OCI-LY1 (cell line): ENCODE measurements around the gene FDXR.

Source experiments
- EZH2 ChIP-seq: fragments of 200-600 bp; sonication (generic), shearing (Covaris generic); IDR thresholded peaks from 2 replicates; pipeline ENCODE4 v1.8.0; 2017; ENCODE audit warnings: borderline replicate concordance, mixed run types, mild to moderate bottlenecking, antibody characterized with exemption, low read length, moderate library complexity, mixed read lengths
- TF ChIP-seq, protein P1 (sequence below): fragments of 200-600 bp; sonication (generic), shearing (Covaris generic); IDR thresholded peaks from 2 replicates; pipeline ENCODE4 v1.5.1; 2017; ENCODE audit warnings: mild to moderate bottlenecking, antibody characterized with exemption, low read length, moderate library complexity, mixed read lengths

GRCh38 chr17:74822939-74823367, 49.8 kb downstream of the FDXR start:
- TF ChIP-seq, protein P1, sequence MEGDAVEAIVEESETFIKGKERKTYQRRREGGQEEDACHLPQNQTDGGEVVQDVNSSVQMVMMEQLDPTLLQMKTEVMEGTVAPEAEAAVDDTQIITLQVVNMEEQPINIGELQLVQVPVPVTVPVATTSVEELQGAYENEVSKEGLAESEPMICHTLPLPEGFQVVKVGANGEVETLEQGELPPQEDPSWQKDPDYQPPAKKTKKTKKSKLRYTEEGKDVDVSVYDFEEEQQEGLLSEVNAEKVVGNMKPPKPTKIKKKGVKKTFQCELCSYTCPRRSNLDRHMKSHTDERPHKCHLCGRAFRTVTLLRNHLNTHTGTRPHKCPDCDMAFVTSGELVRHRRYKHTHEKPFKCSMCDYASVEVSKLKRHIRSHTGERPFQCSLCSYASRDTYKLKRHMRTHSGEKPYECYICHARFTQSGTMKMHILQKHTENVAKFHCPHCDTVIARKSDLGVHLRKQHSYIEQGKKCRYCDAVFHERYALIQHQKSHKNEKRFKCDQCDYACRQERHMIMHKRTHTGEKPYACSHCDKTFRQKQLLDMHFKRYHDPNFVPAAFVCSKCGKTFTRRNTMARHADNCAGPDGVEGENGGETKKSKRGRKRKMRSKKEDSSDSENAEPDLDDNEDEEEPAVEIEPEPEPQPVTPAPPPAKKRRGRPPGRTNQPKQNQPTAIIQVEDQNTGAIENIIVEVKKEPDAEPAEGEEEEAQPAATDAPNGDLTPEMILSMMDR: no peak
- TF ChIP-seq EZH2: no peak
